Activated CD4-positive, alpha-beta T cell treated with anti-CD3 and anti-CD28 coated beads for 36 hours (primary cell): Measurements from ENCODE around the gene SLC39A12. TPM values are rescaled to one million over a fixed set of nuclear protein-coding genes. Genes with fewer than 3 reads are reported as not detected.
"Not testable (repeated sequence)": the region's sequence is repeated elsewhere in the genome, so short reads cannot be mapped to it uniquely, and the experiment has no call there.

Experiments used
- ATAC-seq: fragments of 200-7000 bp; cut with Tn5 transposase; one replicate; pipeline ENCODE4 v1.10.0; 2021; ENCODE audit warnings: mild to moderate bottlenecking, moderate library complexity
- CTCF ChIA-PET: fragments of 350-600 bp; sonication (Branson Sonifier 250); formaldehyde crosslinking; loops from one replicate; lab custom pipeline; 2021; ENCODE audit warnings: antibody characterized with exemption; lab: Charles Lee
- POLR2A ChIA-PET: fragments of 350-600 bp; sonication (Branson Sonifier 250); formaldehyde crosslinking; loops from one replicate; lab custom pipeline; 2021; ENCODE audit warnings: antibody characterized with exemption, inconsistent platforms; lab: Charles Lee
- DNase-seq: peaks from one replicate; pipeline ENCODE4 v3.0.0-alpha.2; 2020
- H3K27ac Mint-ChIP-seq: one replicate; pipeline ENCODE4 v1.8.0; 2021; ENCODE audit warnings: mixed read lengths
- H3K27me3 Mint-ChIP-seq: one replicate; pipeline ENCODE4 v1.8.0; 2021; ENCODE audit warnings: mixed read lengths
- H3K36me3 Mint-ChIP-seq: one replicate; pipeline ENCODE4 v1.8.0; 2021; ENCODE audit warnings: low read depth, mixed read lengths
- H3K4me1 Mint-ChIP-seq: one replicate; pipeline ENCODE4 v1.8.0; 2021; ENCODE audit warnings: mixed read lengths
- H3K4me3 Mint-ChIP-seq: one replicate; pipeline ENCODE4 v1.8.0; 2021; ENCODE audit warnings: mild to moderate bottlenecking, moderate library complexity, mixed read lengths
- H3K9me3 Mint-ChIP-seq: one replicate; pipeline ENCODE4 v1.8.0; 2021; ENCODE audit warnings: low read depth, mixed read lengths
- intact Hi-C, 2 experiments: fragments of 100-400 bp; cut with DNase I in 1 of 2; cut with micrococcal nuclease in 1 of 2; formaldehyde crosslinking; loops; one replicate each; pipeline versions ENCODE4 v1.14.2 to v1.15.1; 2022 to 2024; cut with DNase I, micrococcal nuclease
- total RNA-seq, 2 experiments: library from RNA; stranded (reverse); gene quantifications; one replicate each; pipeline ENCODE4 v1.2.3, GENCODE V29; 2021

The SLC39A12 gene
- total RNA-seq, 2 experiments from 2014 or later = not detected

DNA sequence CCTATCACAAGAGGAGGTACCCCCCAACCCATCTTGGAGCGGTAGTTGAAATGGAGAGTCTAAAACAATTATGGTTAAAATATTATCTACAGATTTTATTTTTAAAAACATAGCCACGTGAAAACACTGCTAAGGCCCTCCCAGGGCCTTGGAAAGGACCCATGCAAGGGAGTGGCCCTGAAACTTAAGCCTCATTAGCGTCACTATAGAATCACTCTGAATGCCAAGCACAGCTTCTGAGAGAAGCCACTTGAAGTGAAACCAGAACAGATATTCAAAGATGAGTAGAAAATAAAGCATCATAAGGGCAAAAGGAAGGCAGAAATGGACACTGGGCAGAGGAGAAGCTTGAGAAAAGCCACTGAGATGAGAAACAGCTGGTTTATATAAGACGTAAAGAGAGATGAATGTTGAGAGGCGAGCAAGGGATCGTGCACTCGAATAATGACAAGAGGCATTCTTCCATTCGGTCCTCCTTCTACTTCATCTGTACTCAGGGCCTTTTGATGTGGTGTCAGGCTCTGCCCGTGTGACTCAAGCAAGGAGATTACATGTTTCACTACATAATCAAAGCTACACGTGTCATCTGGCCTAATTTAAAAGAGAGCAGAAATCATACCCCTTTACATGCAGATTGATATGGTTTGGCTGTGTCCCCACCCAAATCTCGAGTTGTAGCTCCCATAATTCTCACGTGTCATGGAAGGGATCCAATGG is 33.4 kb upstream of the SLC39A12 start:
- H3K27ac Mint-ChIP-seq = no peak overlapping the region
- no peaks in the 10 kb centered on the region for H3K4me1 Mint-ChIP-seq
- peaks cover 2% of the 10 kb centered on the region for H3K9me3 Mint-ChIP-seq
- no peaks in the 10 kb centered on the region for H3K36me3 Mint-ChIP-seq
- intact Hi-C loops = loop anchor here in 1 of 2 experiments (10.0 kb wide), 1 partner anchor 186 kb away; no protein-coding TSS in a partner anchor
- ATAC-seq (no peak), DNase-seq (no peak)
- no peaks in the 10 kb centered on the region for H3K27me3 Mint-ChIP-seq
- ChIA-PET POLR2A (no interaction called here), CTCF (interaction anchor here (0.6 kb wide), 1 partner anchor 296 kb away, joined by 3 read pairs; no protein-coding TSS in a partner anchor)
- no peak overlapping the region for H3K4me3 Mint-ChIP-seq

DNA sequence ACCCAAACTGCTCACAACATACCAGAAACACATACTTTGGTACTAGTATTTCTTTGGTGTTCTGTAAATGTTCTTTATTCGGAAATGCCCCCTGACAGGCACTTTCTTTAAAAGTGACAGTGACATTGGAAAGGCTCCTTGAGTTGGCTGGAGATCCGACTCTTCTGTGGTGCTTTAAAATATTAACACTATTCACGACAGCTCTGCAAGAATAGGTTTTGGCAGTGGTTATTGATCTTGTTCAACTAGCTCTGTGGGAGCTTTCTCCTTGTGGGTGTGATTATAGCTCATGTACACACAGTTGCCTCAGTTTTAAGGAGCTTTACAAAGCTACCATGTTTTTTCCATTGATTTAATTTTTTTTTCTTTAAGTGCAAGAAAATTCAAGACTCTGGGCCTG is 30.3 kb upstream of the SLC39A12 start:
- Mint-ChIP-seq H3K27ac (no peak overlapping the region), H3K9me3 (no peaks in the 10 kb centered on the region), H3K4me3 (no peak overlapping the region), H3K4me1 (no peaks in the 10 kb centered on the region), H3K36me3 (no peaks in the 10 kb centered on the region), H3K27me3 (no peaks in the 10 kb centered on the region)
- ATAC-seq (no peak), DNase-seq (no peak)
- POLR2A ChIA-PET = interaction anchor here (0.5 kb wide), 1 partner anchor 1619 kb away, joined by 6 read pairs; no protein-coding TSS in a partner anchor
- intact Hi-C loops = no loop called here
- CTCF ChIA-PET = no interaction called here

GRCh38 chr10:17923728-17924127 is 28.0 kb upstream of the SLC39A12 start:
- Mint-ChIP-seq H3K27me3 (no peaks in the 10 kb centered on the region), H3K27ac (no peak overlapping the region), H3K4me1 (no peaks in the 10 kb centered on the region), H3K4me3 (no peak overlapping the region), H3K36me3 (no peaks in the 10 kb centered on the region), H3K9me3 (no peaks in the 10 kb centered on the region)
- no peak for ATAC-seq
- no peak for DNase-seq
- POLR2A ChIA-PET = no interaction called here
- CTCF ChIA-PET = no interaction called here
- intact Hi-C loops = no loop called here

DNA sequence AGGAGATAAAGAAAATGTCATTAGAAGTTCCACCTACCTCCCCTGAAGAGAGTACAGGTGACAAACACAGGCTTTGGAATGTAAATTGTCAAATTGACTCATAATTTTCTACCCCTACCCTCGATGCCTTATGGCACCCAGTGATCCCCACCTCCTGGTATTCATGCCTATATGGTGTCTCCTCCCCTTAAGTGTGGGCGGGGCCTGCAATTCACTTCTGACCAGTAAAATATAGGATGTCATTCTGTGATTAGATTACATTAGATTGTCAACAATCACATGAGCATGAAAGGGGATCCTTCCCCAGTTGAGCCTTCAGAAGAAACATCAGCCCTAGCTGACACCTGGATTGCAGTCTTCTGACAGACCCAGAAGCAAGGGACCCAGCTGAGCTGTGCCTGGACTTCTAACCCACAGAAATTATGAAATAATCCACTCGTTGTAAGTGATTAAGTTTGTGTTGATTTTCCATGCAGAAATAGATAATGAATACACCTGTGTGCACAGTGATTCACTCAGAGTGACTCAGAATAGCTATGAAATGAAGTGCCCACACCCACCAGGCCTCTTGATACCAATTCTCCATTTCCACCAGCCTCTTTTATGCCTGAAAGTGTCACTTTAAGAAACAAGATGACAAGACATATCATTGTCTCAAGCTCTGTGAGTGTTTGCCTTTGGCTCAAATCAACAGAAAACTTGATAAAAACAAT is 8.5 kb upstream of the SLC39A12 start:
- no peaks in the 10 kb centered on the region for H3K9me3 Mint-ChIP-seq
- ChIA-PET CTCF (interaction anchor here (0.6 kb wide), 1 partner anchor 1370 kb away, joined by 3 read pairs; no protein-coding TSS in a partner anchor), POLR2A (no interaction called here)
- ATAC-seq = no peak
- no peak overlapping the region for H3K27ac Mint-ChIP-seq
- no peaks in the 10 kb centered on the region for H3K4me1 Mint-ChIP-seq
- DNase-seq = no peak
- peaks cover 2% of the 10 kb centered on the region for H3K27me3 Mint-ChIP-seq
- H3K4me3 Mint-ChIP-seq = no peak overlapping the region
- no peaks in the 10 kb centered on the region for H3K36me3 Mint-ChIP-seq
- intact Hi-C loops = no loop called here

GRCh38 chr10:17950269-17950668 is 1.4 kb upstream of the SLC39A12 start:
- H3K36me3 Mint-ChIP-seq, H3K27ac Mint-ChIP-seq, H3K4me1 Mint-ChIP-seq, DNase-seq, H3K4me3 Mint-ChIP-seq, CTCF ChIA-PET, intact Hi-C loops, H3K9me3 Mint-ChIP-seq, H3K27me3 Mint-ChIP-seq, POLR2A ChIA-PET, ATAC-seq: not testable (repeated sequence)

GRCh38 chr10:17950726-17951125 is 992 bp upstream of the SLC39A12 start:
- ATAC-seq (no peak), DNase-seq (no peak)
- H3K4me1 Mint-ChIP-seq = no peaks in the 10 kb centered on the region
- no peak overlapping the region for H3K4me3 Mint-ChIP-seq
- H3K9me3 Mint-ChIP-seq = no peaks in the 10 kb centered on the region
- H3K27ac Mint-ChIP-seq = no peak overlapping the region
- no peaks in the 10 kb centered on the region for H3K36me3 Mint-ChIP-seq
- intact Hi-C loops = no loop called here
- H3K27me3 Mint-ChIP-seq = peaks cover 2% of the 10 kb centered on the region
- CTCF ChIA-PET = no interaction called here
- POLR2A ChIA-PET = no interaction called here

- ATAC-seq, POLR2A ChIA-PET, CTCF ChIA-PET, intact Hi-C loops, H3K4me1 Mint-ChIP-seq, H3K27ac Mint-ChIP-seq, H3K36me3 Mint-ChIP-seq, H3K4me3 Mint-ChIP-seq, DNase-seq, H3K27me3 Mint-ChIP-seq, H3K9me3 Mint-ChIP-seq: not testable (repeated sequence)
Measured at GRCh38 chr10:17954372-17954771, 2.7 kb downstream of the SLC39A12 start.

DNA sequence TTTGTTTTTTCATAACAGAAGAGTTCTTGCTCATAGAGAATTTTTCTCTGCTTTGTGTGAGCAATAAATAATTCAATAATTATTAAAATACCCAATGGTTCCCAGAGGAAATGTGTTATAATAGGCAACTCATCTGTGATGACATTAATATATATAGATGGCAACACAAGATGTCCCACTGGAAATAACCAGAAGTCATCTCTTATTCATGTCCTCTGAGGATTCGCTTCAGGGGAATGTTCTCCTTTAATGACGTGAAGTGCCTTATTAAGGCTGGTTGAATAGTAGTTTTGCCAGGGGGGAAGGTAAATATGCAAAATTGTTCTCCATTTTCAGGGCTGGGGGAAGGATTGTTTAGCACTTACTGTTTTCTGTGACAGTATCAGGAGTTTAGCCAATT is 3.1 kb downstream of the SLC39A12 start:
- CTCF ChIA-PET = interaction anchor here (0.6 kb wide), 1 partner anchor 249 kb away, joined by 3 read pairs; no protein-coding TSS in a partner anchor

DNA sequence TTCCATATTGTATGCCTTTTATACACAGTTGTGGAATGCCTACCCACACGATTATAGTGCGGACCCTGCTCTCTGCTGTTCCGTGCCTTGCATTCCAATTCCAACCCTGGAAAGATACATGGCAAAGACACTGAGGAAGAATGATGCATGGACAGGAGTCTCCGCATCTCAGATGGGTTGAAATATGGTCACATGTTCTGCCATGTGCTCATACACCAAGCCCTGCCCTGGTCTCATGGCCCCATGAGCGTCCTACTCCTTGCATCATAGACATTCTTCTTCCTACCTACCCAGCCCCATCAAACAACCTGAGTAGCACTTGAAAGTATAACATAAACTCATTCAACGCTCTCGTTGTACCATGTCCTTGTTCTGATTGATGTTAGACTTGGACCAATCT is 6.3 kb downstream of the SLC39A12 start:
- no peaks in the 10 kb centered on the region for H3K27me3 Mint-ChIP-seq
- intact Hi-C loops = no loop called here
- ChIA-PET CTCF (no interaction called here), POLR2A (no interaction called here)
- no peak overlapping the region for H3K27ac Mint-ChIP-seq
- H3K4me3 Mint-ChIP-seq = no peak overlapping the region
- H3K9me3 Mint-ChIP-seq = peaks cover 4% of the 10 kb centered on the region
- no peak for DNase-seq
- H3K36me3 Mint-ChIP-seq = no peaks in the 10 kb centered on the region
- H3K4me1 Mint-ChIP-seq = no peaks in the 10 kb centered on the region
- ATAC-seq = no peak

More for the DNA sequence above, 3.1 kb downstream of the SLC39A12 start:
- Mint-ChIP-seq H3K4me3 (no peak overlapping the region), H3K27me3 (no peaks in the 10 kb centered on the region), H3K36me3 (no peaks in the 10 kb centered on the region), H3K27ac (no peak overlapping the region), H3K4me1 (no peaks in the 10 kb centered on the region), H3K9me3 (peaks cover 3% of the 10 kb centered on the region)
- POLR2A ChIA-PET = no interaction called here
- intact Hi-C loops = no loop called here
- ATAC-seq (no peak), DNase-seq (no peak)

GRCh38 chr10:17959870-17960269 is 8.2 kb downstream of the SLC39A12 start:
- Mint-ChIP-seq H3K27me3 (no peaks in the 10 kb centered on the region), H3K36me3 (no peaks in the 10 kb centered on the region), H3K4me3 (no peak overlapping the region), H3K9me3 (peaks cover 4% of the 10 kb centered on the region), H3K27ac (no peak overlapping the region), H3K4me1 (no peaks in the 10 kb centered on the region)
- DNase-seq = no peak
- intact Hi-C loops = no loop called here
- ChIA-PET POLR2A (no interaction called here), CTCF (no interaction called here)
- no peak for ATAC-seq

GRCh38 chr10:17961551-17962422 is 10.1 kb downstream of the SLC39A12 start:
- ChIA-PET POLR2A (no interaction called here), CTCF (interaction anchor here (1.0 to 1.4 kb wide), 2 partner anchors 8 to 10 kb away, joined by 3 to 4 read pairs; partner anchors contain the start of gene SLC39A12)
- Mint-ChIP-seq H3K27ac (no peak overlapping the region), H3K27me3 (no peaks in the 10 kb centered on the region), H3K36me3 (no peaks in the 10 kb centered on the region), H3K9me3 (peaks cover 4% of the 10 kb centered on the region), H3K4me1 (no peaks in the 10 kb centered on the region), H3K4me3 (no peak overlapping the region)
- ATAC-seq (no peak), DNase-seq (no peak)
- intact Hi-C loops = no loop called here
